Esophagus muscularis mucosa (tissue), 4 donors: ENCODE results near the gene ZNF451. TPM values are rescaled to one million over a fixed set of nuclear protein-coding genes. Genes with fewer than 3 reads are reported as not detected.

Experiments used
- DNase-seq: peaks from one replicate; pipeline ENCODE4 v3.0.0-alpha.2; 2017; ENCODE audit errors: extremely low spot score
- H3K27ac ChIP-seq, 4 donors: fragments of 200-600 bp; sonication (generic); replicated peaks in 1 of 4; 1 replicate in 3 of 4; 2 replicates in 1 of 4; pipeline ENCODE4 v1.5.1; 2016 to 2019; ENCODE audit warnings: mild to moderate bottlenecking in 1 of 4
- H3K27me3 ChIP-seq, 4 donors: fragments of 200-600 bp; sonication (generic); one replicate each; pipeline versions ENCODE4 v1.5.1 to v1.6.0; 2016 to 2019
- H3K36me3 ChIP-seq, 4 donors: fragments of 200-600 bp; sonication (generic); one replicate each; pipeline ENCODE4 v1.5.1; 2016 to 2019
- H3K4me1 ChIP-seq, 4 donors: fragments of 200-600 bp; sonication (generic); one replicate each; pipeline ENCODE4 v1.5.1; 2016 to 2019
- H3K4me3 ChIP-seq, 4 donors: fragments of 200-600 bp; sonication (generic); 1 replicate in 2 of 4; 2 replicates in 2 of 4; pipeline ENCODE4 v1.5.1; 2016 to 2019; ENCODE audit warnings: mild to moderate bottlenecking in 4 of 4, moderate library complexity in 1 of 4
- H3K9me3 ChIP-seq, 4 donors: fragments of 200-600 bp; sonication (generic); 1 replicate in 3 of 4; 2 replicates in 1 of 4; pipeline ENCODE4 v1.5.1; 2016 to 2019
- EP300 ChIP-seq: sonication (generic); formaldehyde crosslinking; IDR thresholded peaks from one replicate; pipeline ENCODE4 v1.6.1; 2017; ENCODE audit warnings: antibody characterized with exemption
- POLR2A ChIP-seq: fragments of 450-650 bp; IDR thresholded peaks from one replicate; pipeline ENCODE4 v1.6.1; 2017; ENCODE audit warnings: antibody characterized with exemption, moderate library complexity, mild to moderate bottlenecking, low read depth
- POLR2AphosphoS5 ChIP-seq, 2 donors: sonication (generic); formaldehyde crosslinking; IDR thresholded peaks; one replicate each; pipeline ENCODE4 v1.6.1; 2017; ENCODE audit warnings: antibody characterized with exemption in 2 of 2
- WGBS: methylation state at CpG from one replicate; pipeline ENCODE4 v1.1.5; 2018; 5-methylcytosine and 5-hydroxymethylcytosine counted together
- intact Hi-C: fragments of 100-400 bp; cut with DNase I; formaldehyde crosslinking; loops from one replicate; pipeline ENCODE4 v1.15.1; 2023
- total RNA-seq, 4 donors: library from RNA; depleted of rRNA; stranded (reverse); fragments of >200 nt; gene quantifications; one replicate each; pipeline versions ENCODE4 v1.1.0 to v1.2.1, GENCODE V29; 2016
- TF ChIP-seq, protein P1 (sequence below), 3 experiments: fragments of 200-600 bp in 2 of 3; fragments of 450-650 bp in 1 of 3; sonication (generic) in 2 of 3; IDR thresholded peaks; one replicate each; pipeline ENCODE4 v1.5.1; 2017 to 2019; ENCODE audit warnings: antibody characterized with exemption in 3 of 3, mild to moderate bottlenecking in 2 of 3, moderate library complexity in 1 of 3

Gene ZNF451
- total RNA-seq, 4 donors from 2014 or later = 32.0 to 49.0 (median 38.0) TPM

GRCh38 chr6:57069920-57070331 lies 20.1 kb upstream of the ZNF451 start:
- no peaks in the 10 kb centered on the region for H3K9me3 ChIP-seq
- H3K4me1 ChIP-seq = no peaks in the 10 kb centered on the region
- H3K4me3 ChIP-seq = no peak overlapping the region
- no peak for DNase-seq
- peaks cover 0 to 22% (median 5%) of the 10 kb centered on the region in 4 donors for H3K36me3 ChIP-seq
- intact Hi-C loops = no loop called here
- TF ChIP-seq, protein P1, sequence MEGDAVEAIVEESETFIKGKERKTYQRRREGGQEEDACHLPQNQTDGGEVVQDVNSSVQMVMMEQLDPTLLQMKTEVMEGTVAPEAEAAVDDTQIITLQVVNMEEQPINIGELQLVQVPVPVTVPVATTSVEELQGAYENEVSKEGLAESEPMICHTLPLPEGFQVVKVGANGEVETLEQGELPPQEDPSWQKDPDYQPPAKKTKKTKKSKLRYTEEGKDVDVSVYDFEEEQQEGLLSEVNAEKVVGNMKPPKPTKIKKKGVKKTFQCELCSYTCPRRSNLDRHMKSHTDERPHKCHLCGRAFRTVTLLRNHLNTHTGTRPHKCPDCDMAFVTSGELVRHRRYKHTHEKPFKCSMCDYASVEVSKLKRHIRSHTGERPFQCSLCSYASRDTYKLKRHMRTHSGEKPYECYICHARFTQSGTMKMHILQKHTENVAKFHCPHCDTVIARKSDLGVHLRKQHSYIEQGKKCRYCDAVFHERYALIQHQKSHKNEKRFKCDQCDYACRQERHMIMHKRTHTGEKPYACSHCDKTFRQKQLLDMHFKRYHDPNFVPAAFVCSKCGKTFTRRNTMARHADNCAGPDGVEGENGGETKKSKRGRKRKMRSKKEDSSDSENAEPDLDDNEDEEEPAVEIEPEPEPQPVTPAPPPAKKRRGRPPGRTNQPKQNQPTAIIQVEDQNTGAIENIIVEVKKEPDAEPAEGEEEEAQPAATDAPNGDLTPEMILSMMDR (IDR thresholded peaks at IDR 0.05) = no peak
- no peak for TF ChIP-seq POLR2A
- no peak for TF ChIP-seq POLR2AphosphoS5 (IDR thresholded peaks at IDR 0.05)
- TF ChIP-seq EP300 = no peak
- H3K27me3 ChIP-seq = no peaks in the 10 kb centered on the region
- WGBS = 79% methylated on average over 9 of the region's 9 CpGs
- no peak overlapping the region for H3K27ac ChIP-seq

GRCh38 chr6:57072108-57072507 lies 17.9 kb upstream of the ZNF451 start:
- no peak for DNase-seq
- H3K27me3 ChIP-seq = no peaks in the 10 kb centered on the region
- no peak overlapping the region for H3K27ac ChIP-seq
- peaks cover 0 to 12% (median 0%) of the 10 kb centered on the region in 4 donors for H3K36me3 ChIP-seq
- intact Hi-C loops = no loop called here
- no peak overlapping the region for H3K4me3 ChIP-seq
- no peaks in the 10 kb centered on the region for H3K4me1 ChIP-seq
- TF ChIP-seq POLR2A = no peak
- no peaks in the 10 kb centered on the region for H3K9me3 ChIP-seq
- WGBS = 88% methylated on average over 3 of the region's 3 CpGs

- H3K9me3 ChIP-seq = no peaks in the 10 kb centered on the region
- no peaks in the 10 kb centered on the region for H3K4me1 ChIP-seq
- no peaks in the 10 kb centered on the region for H3K27me3 ChIP-seq
- WGBS = 89% methylated on average over 8 of the region's 8 CpGs
- no peak for DNase-seq
- H3K36me3 ChIP-seq = peaks cover 0 to 8% (median 0%) of the 10 kb centered on the region in 4 donors
- TF ChIP-seq POLR2A (no peak), POLR2AphosphoS5 (IDR thresholded peaks at IDR 0.05) (no peak), EP300 (no peak)
- TF ChIP-seq, protein P1 (IDR thresholded peaks at IDR 0.05) = no peak
- no peak overlapping the region for H3K27ac ChIP-seq
- H3K4me3 ChIP-seq = no peak overlapping the region
- intact Hi-C loops = no loop called here
Observed at GRCh38 chr6:57074383-57074782, 15.6 kb upstream of the ZNF451 start.

- Histone ChIP-seq H3K36me3 (peaks cover 0 to 8% (median 0%) of the 10 kb centered on the region in 4 donors), H3K4me1 (no peaks in the 10 kb centered on the region), H3K27ac (no peak overlapping the region), H3K27me3 (no peaks in the 10 kb centered on the region), H3K4me3 (no peak overlapping the region), H3K9me3 (no peaks in the 10 kb centered on the region)
- TF ChIP-seq EP300 = no peak
- TF ChIP-seq, protein P1 (IDR thresholded peaks at IDR 0.05) = no peak
- TF ChIP-seq POLR2A = no peak
- no peak for TF ChIP-seq POLR2AphosphoS5 (IDR thresholded peaks at IDR 0.05)
- intact Hi-C loops = no loop called here
- DNase-seq = no peak
Observed at GRCh38 chr6:57075092-57075491, 14.9 kb upstream of the ZNF451 start.

DNA sequence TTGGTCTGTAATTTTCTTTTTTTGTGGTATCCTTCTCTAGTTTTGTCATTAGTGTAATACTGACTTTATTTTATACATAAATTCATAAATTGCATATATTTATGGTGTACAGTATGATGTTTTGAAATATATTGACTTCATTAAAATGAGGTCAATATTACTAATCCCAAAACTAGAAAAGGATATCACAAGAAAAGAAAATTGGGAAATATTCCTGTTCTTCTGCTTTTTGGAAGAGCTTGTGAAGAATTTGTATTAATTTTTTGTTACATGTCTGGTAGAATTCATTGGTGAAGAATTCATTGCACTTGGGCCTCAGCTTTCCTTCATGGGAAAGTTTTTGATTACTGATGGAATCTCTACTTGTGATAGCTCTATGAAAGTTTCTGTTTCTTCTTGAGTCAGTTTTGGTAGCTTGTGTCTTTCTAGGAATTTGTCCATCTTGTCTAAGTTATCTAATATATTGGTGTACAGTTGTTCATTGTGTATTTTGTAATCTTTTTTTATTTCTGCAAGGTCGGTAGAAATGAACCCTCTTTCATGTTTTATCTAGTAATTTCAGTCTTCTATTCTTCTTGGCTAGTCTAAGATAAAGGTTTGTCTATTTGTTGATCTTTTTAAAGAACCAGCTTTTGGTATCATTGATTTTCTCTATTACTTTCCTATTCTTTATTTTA lies 11.3 kb upstream of the ZNF451 start:
- no peaks in the 10 kb centered on the region for H3K27me3 ChIP-seq
- H3K4me3 ChIP-seq = no peak overlapping the region
- H3K27ac ChIP-seq = no peak overlapping the region
- WGBS = 94% methylated on average over 1 of the region's 1 CpG
- peaks cover 0 to 5% (median 0%) of the 10 kb centered on the region in 4 donors for H3K36me3 ChIP-seq
- H3K4me1 ChIP-seq = no peaks in the 10 kb centered on the region
- no peaks in the 10 kb centered on the region for H3K9me3 ChIP-seq
- no peak for DNase-seq
- intact Hi-C loops = no loop called here
- TF ChIP-seq EP300 (no peak), POLR2A (no peak), POLR2AphosphoS5 (IDR thresholded peaks at IDR 0.05) (no peak)
- TF ChIP-seq, protein P1 (IDR thresholded peaks at IDR 0.05) = no peak
